Fibroblast of lung (primary cell): ENCODE results near the gene YAF2.

ENCODE experiments used
- CTCF ChIP-seq, 2 donors: IDR thresholded peaks in 1 of 2; conservative IDR thresholded peaks in 1 of 2; 1 replicate in 1 of 2; 2 replicates in 1 of 2; pipeline ENCODE4 v1.5.1; 2011 to 2012; ENCODE audit warnings: low read length in 2 of 2, control low read depth in 1 of 2, inconsistent platforms in 1 of 2, low read depth in 1 of 2, mild to moderate bottlenecking in 1 of 2
- EZH2 ChIP-seq: IDR thresholded peaks from 2 replicates; pipeline ENCODE4 v1.5.1; 2012; ENCODE audit warnings: low read length, control low read depth, mild to moderate bottlenecking; ENCODE audit errors: missing control alignments

GRCh38 chr12:42267413-42268190, 29.6 kb upstream of the YAF2 start:
- TF ChIP-seq CTCF (conservative IDR thresholded peaks at IDR 0.05 in 1 of 2, IDR thresholded peaks at IDR 0.05 in 1 of 2; ENCODE audit: low read depth in 1 of 2, low read length in 2 of 2) (no peak), EZH2 (no peak)
